ENCODE measurements around the gene KNG1.

KNG1 gene

DNA sequence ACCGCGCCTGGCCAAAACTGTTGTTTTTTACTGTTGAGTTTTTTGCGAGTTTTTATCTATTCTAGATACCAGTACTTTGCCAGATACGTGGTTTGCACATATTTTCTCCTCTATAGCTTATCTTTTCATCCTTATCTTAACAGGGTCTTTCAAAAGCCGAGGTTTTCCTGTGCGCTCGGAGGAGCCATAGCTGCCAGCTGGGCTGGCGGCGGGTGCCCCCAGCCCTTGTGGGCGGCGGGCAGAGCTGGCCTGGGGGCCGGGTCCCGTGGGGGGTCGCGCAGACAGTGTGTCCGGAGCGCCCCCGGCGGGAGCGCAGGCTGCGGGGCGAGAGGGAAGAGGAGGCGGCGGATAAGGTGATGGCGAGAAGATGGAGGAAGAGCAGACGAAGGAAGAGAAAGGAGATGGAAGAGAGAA is 55.1 kb downstream of the KNG1 start:
- H3K4me3 ChIP-seq (ENCODE audit: low read depth, low read length) = peak overlapping the region; percentile 32
- DNase-seq (ENCODE audit: low read depth) = no peak
- in situ Hi-C loops (cut with HindIII; ENCODE audit: low sequenced_read_pairs) = no loop called here
- TF ChIP-seq, protein P1, sequence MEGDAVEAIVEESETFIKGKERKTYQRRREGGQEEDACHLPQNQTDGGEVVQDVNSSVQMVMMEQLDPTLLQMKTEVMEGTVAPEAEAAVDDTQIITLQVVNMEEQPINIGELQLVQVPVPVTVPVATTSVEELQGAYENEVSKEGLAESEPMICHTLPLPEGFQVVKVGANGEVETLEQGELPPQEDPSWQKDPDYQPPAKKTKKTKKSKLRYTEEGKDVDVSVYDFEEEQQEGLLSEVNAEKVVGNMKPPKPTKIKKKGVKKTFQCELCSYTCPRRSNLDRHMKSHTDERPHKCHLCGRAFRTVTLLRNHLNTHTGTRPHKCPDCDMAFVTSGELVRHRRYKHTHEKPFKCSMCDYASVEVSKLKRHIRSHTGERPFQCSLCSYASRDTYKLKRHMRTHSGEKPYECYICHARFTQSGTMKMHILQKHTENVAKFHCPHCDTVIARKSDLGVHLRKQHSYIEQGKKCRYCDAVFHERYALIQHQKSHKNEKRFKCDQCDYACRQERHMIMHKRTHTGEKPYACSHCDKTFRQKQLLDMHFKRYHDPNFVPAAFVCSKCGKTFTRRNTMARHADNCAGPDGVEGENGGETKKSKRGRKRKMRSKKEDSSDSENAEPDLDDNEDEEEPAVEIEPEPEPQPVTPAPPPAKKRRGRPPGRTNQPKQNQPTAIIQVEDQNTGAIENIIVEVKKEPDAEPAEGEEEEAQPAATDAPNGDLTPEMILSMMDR (IDR thresholded peaks at IDR 0.05; ENCODE audit: low read depth, low read length, missing control alignments) = no peak

DNA sequence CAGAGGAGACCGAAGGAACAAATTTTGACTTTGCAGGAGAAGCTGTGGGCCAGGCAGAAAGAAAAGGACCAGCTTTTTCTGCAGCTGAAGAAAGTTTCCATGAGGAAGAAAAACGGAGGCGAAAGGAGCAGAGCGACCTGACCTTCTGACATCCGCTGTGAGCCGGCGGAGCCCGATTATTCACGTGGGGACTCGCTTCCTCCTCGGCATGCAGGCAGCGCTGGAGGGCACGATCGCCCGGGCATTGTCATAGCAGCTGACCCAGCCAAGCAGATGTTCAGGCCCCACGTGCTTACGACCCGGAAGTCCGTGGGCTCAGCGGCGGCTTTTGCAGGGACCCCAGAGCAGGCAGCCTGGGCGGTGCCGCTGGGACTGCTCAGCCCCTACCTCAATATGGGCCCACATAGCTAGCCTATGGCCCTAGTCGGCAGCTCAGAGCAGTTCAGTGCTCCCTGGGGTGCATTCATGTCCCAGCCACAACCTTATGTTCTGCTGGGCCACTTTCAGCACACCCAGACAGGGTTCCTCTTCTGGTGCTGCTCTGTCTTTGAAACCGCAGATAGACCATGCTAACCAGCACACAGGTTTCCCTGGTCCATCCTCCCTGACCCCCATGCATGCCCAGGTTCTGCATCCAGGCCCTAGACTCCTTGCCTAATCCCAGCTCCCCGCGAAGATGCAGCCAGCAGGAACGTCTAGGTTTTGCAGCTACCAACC is 55.7 kb downstream of the KNG1 start:
- in situ Hi-C loops (cut with HindIII; ENCODE audit: low sequenced_read_pairs) = no loop called here
- TF ChIP-seq, protein P1 (IDR thresholded peaks at IDR 0.05; ENCODE audit: low read depth, low read length, missing control alignments) = no peak
- DNase-seq (ENCODE audit: low read depth) = no peak
- H3K4me3 ChIP-seq (ENCODE audit: low read depth, low read length) = peak overlapping the region; percentile 32

DNA sequence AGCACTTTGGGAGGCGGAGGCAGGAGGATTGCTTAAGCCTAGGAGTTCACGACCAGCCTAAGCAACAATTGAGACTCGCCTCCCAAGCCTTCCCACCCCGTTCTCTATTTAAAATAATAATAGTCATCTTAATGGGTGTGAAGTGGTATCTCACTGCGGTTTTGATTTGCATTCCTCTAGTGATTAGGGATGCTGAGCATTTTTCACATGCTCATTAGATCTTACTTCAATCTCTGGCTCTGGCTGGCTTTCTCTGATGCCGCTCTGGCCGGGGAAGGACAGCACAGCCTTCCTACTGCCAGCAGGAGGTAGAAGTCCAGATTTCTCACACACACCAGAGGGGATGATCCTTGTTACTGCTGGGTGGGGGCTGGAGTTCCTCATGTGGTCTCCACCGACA is 58.8 kb downstream of the KNG1 start:
- TF ChIP-seq, protein P1 (IDR thresholded peaks at IDR 0.05; ENCODE audit: low read depth, low read length, missing control alignments) = peak; percentile 10
- no peak overlapping the region for H3K4me3 ChIP-seq (ENCODE audit: low read depth, low read length)
- DNase-seq (ENCODE audit: low read depth) = no peak
- in situ Hi-C loops (cut with HindIII; ENCODE audit: low sequenced_read_pairs) = no loop called here

DNA sequence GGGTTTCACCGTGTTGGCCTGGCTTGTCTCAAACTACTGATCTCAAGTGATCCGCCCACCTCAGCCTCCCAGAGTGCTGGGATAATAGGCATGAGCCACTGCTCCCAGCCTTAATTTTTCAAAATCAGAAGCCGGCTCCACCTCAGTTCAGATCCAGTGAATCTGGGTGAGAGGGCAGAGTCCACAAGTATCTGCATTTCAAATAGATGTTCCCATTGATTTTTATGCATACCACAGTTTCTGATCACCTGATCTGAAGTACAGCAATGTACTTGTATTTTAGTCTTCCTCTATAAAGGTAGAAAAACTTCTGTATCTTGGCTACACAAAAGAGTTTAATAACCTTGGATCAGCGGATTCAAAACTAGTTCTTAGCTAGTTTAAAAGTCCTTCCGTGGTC is 62.0 kb downstream of the KNG1 start:
- TF ChIP-seq, protein P1 (IDR thresholded peaks at IDR 0.05; ENCODE audit: low read depth, low read length, missing control alignments) = no peak
- no peak overlapping the region for H3K4me3 ChIP-seq (ENCODE audit: low read depth, low read length)
- in situ Hi-C loops (cut with HindIII; ENCODE audit: low sequenced_read_pairs) = no loop called here
- DNase-seq (ENCODE audit: low read depth) = no peak

DNA sequence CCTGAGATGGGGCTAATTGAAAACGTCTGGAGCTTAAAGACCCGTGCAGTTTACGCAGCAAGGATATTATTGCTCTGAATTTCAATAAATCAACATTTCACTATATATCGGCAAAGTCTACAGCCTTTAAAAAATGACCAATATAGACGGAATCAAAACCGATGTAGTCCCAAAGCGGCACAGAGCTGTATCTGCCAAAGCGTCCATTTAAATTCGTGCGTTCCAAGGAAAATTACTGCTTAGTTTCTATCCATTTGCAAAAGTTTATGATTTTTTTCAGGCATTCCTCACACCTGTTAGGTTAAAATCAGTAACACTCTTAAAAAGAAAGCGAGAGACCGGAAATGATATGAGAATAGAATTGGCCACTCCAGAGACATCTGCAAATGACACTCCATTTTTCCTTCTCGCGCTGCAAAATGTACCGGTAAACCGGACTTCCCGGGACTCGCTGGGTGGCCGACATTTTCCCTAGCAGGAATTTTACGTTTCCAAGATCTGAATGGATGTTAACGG is 65.4 kb downstream of the KNG1 start:
- H3K4me3 ChIP-seq (ENCODE audit: low read depth, low read length) = peak overlapping the region; percentile 100
- in situ Hi-C loops (cut with HindIII; ENCODE audit: low sequenced_read_pairs) = no loop called here
- TF ChIP-seq, protein P1 (IDR thresholded peaks at IDR 0.05; ENCODE audit: low read depth, low read length, missing control alignments) = no peak
- DNase-seq (ENCODE audit: low read depth) = no peak

DNA sequence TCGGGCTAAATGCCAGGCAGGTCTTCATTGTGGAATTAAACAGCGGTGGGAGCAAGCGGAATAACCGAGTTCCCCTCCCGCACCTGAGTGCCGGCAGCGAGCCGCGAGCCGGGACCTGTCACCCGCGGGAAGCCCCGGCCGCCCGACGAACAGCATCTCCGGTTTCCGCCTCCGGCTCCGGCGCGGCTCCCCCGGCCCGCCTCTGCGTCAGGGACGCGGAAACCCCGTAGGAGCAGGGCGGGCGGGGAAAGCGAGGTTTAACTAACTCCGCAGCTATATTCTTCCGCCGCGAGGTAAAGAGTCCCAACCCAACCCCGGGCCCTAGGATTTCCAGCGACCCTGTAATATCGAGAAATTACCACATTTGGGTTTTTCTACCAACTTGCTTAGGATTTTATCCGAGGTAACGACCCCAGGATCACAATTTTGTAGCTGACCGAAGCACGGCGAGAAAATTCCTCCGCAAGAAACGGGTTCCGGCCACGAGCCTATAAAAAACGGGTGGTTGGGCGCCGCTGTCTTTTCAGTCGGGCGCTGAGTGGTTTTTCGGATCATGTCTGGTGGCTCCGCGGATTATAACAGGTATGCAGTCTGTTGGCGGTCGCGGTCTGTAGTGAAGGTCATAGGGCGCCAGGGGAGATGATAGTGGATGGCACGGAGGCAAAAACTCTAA is 66.0 kb downstream of the KNG1 start, which contains the start of gene EIF4A2:
Gene EIF4A2 (plus strand): TSS at position 520 of the 673 bp plus-strand sequence. CDS start 34 bp downstream, at position 554.
- H3K4me3 ChIP-seq (ENCODE audit: low read depth, low read length) = peak within 1 kb of the TSS; percentile 100
- TF ChIP-seq, protein P1 (IDR thresholded peaks at IDR 0.05; ENCODE audit: low read depth, low read length, missing control alignments) = no peak
- DNase-seq (ENCODE audit: low read depth) = peak; percentile 76
- in situ Hi-C loops (cut with HindIII; ENCODE audit: low sequenced_read_pairs) = no loop called here
